HEK293 (cell line): ENCODE data around the gene C12orf57.
A peak's percentile ranks its signal among the peaks of the same experiment; 100 is the strongest.

Experiments
- CTCF ChIA-PET: fragments of 350-600 bp; formaldehyde crosslinking; extraction: SDS; loops from one replicate; lab custom pipeline; 2021; ENCODE audit warnings: antibody characterized with exemption; lab: Yijun Ruan, JAX
- POLR2A ChIA-PET: fragments of 300-600 bp; formaldehyde crosslinking; extraction: SDS; loops from one replicate; lab custom pipeline; 2020; ENCODE audit warnings: antibody characterized with exemption, inconsistent platforms; lab: Yijun Ruan, JAX
- H3K27ac ChIP-seq: fragments of 200-500 bp; sonication (Bioruptor generic); 2 replicates; pipeline ENCODE4 v1.5.1; 2014; ENCODE audit warnings: low read depth, low read length, control low read depth, inconsistent platforms; ENCODE audit errors: extremely low read depth
- H3K36me3 ChIP-seq, 2 experiments: fragments of 200-500 bp in 1 of 2; sonication (Bioruptor generic) in 1 of 2; 1 replicate in 1 of 2; 2 replicates in 1 of 2; pipeline ENCODE4 v1.5.1; 2014 to 2017; ENCODE audit warnings: inconsistent platforms in 2 of 2, low read length in 2 of 2; ENCODE audit not compliant: control insufficient read depth in 2 of 2, insufficient read depth in 1 of 2
- H3K4me1 ChIP-seq: fragments of 200-500 bp; sonication (Bioruptor generic); 2 replicates; pipeline ENCODE4 v1.5.1; 2014; ENCODE audit warnings: mild to moderate bottlenecking, low read length, inconsistent platforms; ENCODE audit not compliant: control insufficient read depth, insufficient read depth
- H3K4me3 ChIP-seq: 2 replicates; pipeline ENCODE4 v1.5.1; 2011; ENCODE audit warnings: low read depth, mild to moderate bottlenecking, control low read depth, low read length, moderate library complexity
- H3K9me3 ChIP-seq: fragments of 200-500 bp; sonication (Bioruptor generic); 2 replicates; pipeline ENCODE4 v1.5.1; 2014; ENCODE audit warnings: low read depth, low read length, inconsistent platforms; ENCODE audit not compliant: control insufficient read depth, insufficient read depth
- IKZF3 ChIP-seq: fragments of 450-650 bp; IDR thresholded peaks from 2 replicates; pipeline ENCODE4 v1.5.0; 2018; ENCODE audit warnings: missing biosample characterization, mild to moderate bottlenecking, missing genetic modification characterization, moderate library complexity
- KLF9 ChIP-seq: fragments of 450-650 bp; formaldehyde crosslinking; IDR thresholded peaks from 2 replicates; pipeline ENCODE4 v1.5.1; 2016; ENCODE audit warnings: missing biosample characterization, missing genetic modification characterization, low read depth
- OSR2 ChIP-seq: fragments of 450-650 bp; formaldehyde crosslinking; IDR thresholded peaks from 2 replicates; pipeline ENCODE4 v1.5.1; 2016; ENCODE audit warnings: missing biosample characterization, missing genetic modification characterization
- PATZ1 ChIP-seq: fragments of 450-650 bp; formaldehyde crosslinking; IDR thresholded peaks from 2 replicates; pipeline ENCODE4 v1.5.1; 2016; ENCODE audit warnings: missing biosample characterization, missing genetic modification characterization
- SP2 ChIP-seq: fragments of 450-650 bp; formaldehyde crosslinking; IDR thresholded peaks from 2 replicates; pipeline ENCODE4 v1.5.1; 2016; ENCODE audit warnings: missing biosample characterization, missing genetic modification characterization
- SP3 ChIP-seq: fragments of 450-650 bp; formaldehyde crosslinking; IDR thresholded peaks from 2 replicates; pipeline ENCODE4 v1.5.1; 2016; ENCODE audit warnings: missing biosample characterization, missing genetic modification characterization
- SP7 ChIP-seq: fragments of 450-650 bp; formaldehyde crosslinking; IDR thresholded peaks from 2 replicates; pipeline ENCODE4 v1.5.1; 2016; ENCODE audit warnings: missing biosample characterization, missing genetic modification characterization
- ZBTB20 ChIP-seq: fragments of 450-650 bp; formaldehyde crosslinking; IDR thresholded peaks from 2 replicates; pipeline ENCODE4 v1.5.1; 2016; ENCODE audit warnings: missing biosample characterization, missing genetic modification characterization
- ZEB2 ChIP-seq: fragments of 450-650 bp; formaldehyde crosslinking; IDR thresholded peaks from 2 replicates; pipeline ENCODE4 v1.5.1; 2016; ENCODE audit warnings: missing biosample characterization, missing genetic modification characterization
- ZFHX2 ChIP-seq: fragments of 450-650 bp; formaldehyde crosslinking; conservative IDR thresholded peaks from 2 replicates; pipeline ENCODE4 v1.5.1; 2016; ENCODE audit warnings: missing biosample characterization, missing genetic modification characterization
- ZFP41 ChIP-seq: fragments of 450-650 bp; formaldehyde crosslinking; IDR thresholded peaks from 2 replicates; pipeline ENCODE4 v1.5.1; 2016; ENCODE audit warnings: missing biosample characterization, missing genetic modification characterization, borderline replicate concordance
- ZNF221 ChIP-seq: fragments of 450-650 bp; formaldehyde crosslinking; IDR thresholded peaks from 2 replicates; pipeline ENCODE4 v1.5.1; 2017; ENCODE audit warnings: missing biosample characterization, missing genetic modification characterization, borderline replicate concordance
- ZNF239 ChIP-seq: fragments of 450-650 bp; formaldehyde crosslinking; IDR thresholded peaks from 2 replicates; pipeline ENCODE4 v1.5.1; 2016; ENCODE audit warnings: missing biosample characterization, missing genetic modification characterization
- ZNF248 ChIP-seq: fragments of 450-650 bp; formaldehyde crosslinking; IDR thresholded peaks from 2 replicates; pipeline ENCODE4 v1.5.1; 2017; ENCODE audit warnings: missing biosample characterization, missing genetic modification characterization
- ZNF292 ChIP-seq: fragments of 450-650 bp; formaldehyde crosslinking; IDR thresholded peaks from 2 replicates; pipeline ENCODE4 v1.5.1; 2016; ENCODE audit warnings: low read depth, missing biosample characterization, missing genetic modification characterization, borderline replicate concordance
- ZNF324 ChIP-seq: fragments of 450-650 bp; formaldehyde crosslinking; IDR thresholded peaks from 2 replicates; pipeline ENCODE4 v1.5.1; 2016; ENCODE audit warnings: missing biosample characterization, missing genetic modification characterization
- ZNF341 ChIP-seq: fragments of 450-650 bp; formaldehyde crosslinking; IDR thresholded peaks from 2 replicates; pipeline ENCODE4; 2016; ENCODE audit warnings: low read depth, missing biosample characterization, missing genetic modification characterization
- ZNF423 ChIP-seq: fragments of 450-650 bp; formaldehyde crosslinking; IDR thresholded peaks from 2 replicates; pipeline ENCODE4 v1.5.1; 2016; ENCODE audit warnings: missing biosample characterization, missing genetic modification characterization
- ZNF530 ChIP-seq: fragments of 450-650 bp; formaldehyde crosslinking; IDR thresholded peaks from 2 replicates; pipeline ENCODE4 v1.5.1; 2016; ENCODE audit warnings: low read depth, missing biosample characterization, missing genetic modification characterization
- ZNF600 ChIP-seq: fragments of 450-650 bp; formaldehyde crosslinking; IDR thresholded peaks from 2 replicates; pipeline ENCODE4 v1.5.1; 2016; ENCODE audit warnings: missing biosample characterization, missing genetic modification characterization
- ZSCAN23 ChIP-seq: fragments of 450-650 bp; formaldehyde crosslinking; IDR thresholded peaks from 2 replicates; pipeline ENCODE4 v1.5.1; 2016; ENCODE audit warnings: missing biosample characterization, missing genetic modification characterization
- ZSCAN30 ChIP-seq: fragments of 450-650 bp; IDR thresholded peaks from 2 replicates; pipeline ENCODE4 v1.5.1; 2018; ENCODE audit warnings: missing biosample characterization, mild to moderate bottlenecking, missing genetic modification characterization, moderate library complexity
- ZSCAN4 ChIP-seq: fragments of 450-650 bp; formaldehyde crosslinking; IDR thresholded peaks from 2 replicates; pipeline ENCODE4 v1.5.1; 2017; ENCODE audit warnings: missing biosample characterization, missing genetic modification characterization
- TF ChIP-seq, protein P1 (sequence below): fragments of 450-650 bp; formaldehyde crosslinking; IDR thresholded peaks from 2 replicates; pipeline ENCODE4 v1.5.1; 2016; ENCODE audit warnings: missing biosample characterization, missing genetic modification characterization
- TF ChIP-seq, protein P2 (sequence below): fragments of 450-650 bp; formaldehyde crosslinking; IDR thresholded peaks from 2 replicates; pipeline ENCODE4 v1.5.1; 2017; ENCODE audit warnings: missing biosample characterization, missing genetic modification characterization
- TF ChIP-seq, protein P3 (sequence below): fragments of 450-650 bp; formaldehyde crosslinking; IDR thresholded peaks from 2 replicates; pipeline ENCODE4 v1.5.1; 2016; ENCODE audit warnings: missing biosample characterization, missing genetic modification characterization

The C12orf57 gene

DNA sequence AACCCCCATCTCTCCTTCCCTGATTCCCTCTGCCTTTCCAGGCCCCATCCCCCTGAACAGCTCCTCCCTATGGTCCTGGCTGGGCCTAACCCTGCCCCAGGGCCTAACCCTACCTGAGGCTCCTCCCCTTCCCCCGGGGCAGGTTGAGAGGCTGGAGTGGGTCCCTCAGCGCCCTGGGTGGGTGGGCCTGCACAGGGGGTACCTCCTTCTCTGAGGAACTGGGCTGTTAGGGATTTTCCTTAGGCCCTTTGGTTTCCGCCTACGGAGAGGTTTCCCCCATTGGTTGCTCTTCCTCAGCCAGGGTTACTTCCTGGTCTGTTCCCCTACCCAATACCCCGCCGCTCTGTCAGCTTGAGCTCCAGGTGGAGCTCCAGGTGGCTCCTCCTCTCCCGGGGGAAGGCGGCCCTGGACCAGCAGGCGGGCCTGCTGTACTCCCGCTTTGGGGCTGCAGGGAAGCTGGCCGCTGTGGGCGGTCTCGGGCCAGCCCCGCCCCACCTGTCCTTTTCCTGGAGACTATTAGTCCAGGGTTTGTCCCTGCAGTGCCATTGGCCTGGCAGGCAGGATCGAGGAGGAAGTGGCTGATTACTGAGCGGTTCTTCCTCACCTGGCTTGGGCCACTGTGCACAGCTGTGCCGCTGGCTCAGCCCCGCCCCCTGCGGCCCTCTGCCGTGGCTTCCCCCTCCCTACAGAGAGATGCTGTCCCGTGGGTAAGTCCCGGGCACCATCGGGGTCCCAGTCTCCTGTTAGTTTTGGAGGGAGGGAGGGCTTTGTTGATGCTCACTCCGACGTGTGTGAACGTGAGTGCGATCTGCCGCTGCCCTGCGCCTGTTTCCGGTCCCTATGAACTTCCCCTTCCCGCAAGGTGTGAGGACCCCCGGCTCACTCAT lies 2.5 kb downstream of the C12orf57 start:
- POLR2A ChIA-PET: interaction anchor here (0.6 to 4.9 kb wide), 28 partner anchors 9 to 412 kb away, joined by 3 to 99 read pairs (median 5); partner anchors contain the start of genes C1RL, CDCA3, GAPDH and LPCAT3
- H3K36me3 ChIP-seq: peaks cover 0 to 15% of the 10 kb centered on the region in 2 experiments; a peak in 1 of 3 replicates
- peaks cover 14% of the 10 kb centered on the region for H3K4me1 ChIP-seq
- no peaks in the 10 kb centered on the region for H3K9me3 ChIP-seq
- peak overlapping the region; percentile 53 for H3K4me3 ChIP-seq
- peak overlapping the region; percentile 50 for H3K27ac ChIP-seq
- CTCF ChIA-PET: interaction anchor here (0.6 to 6.8 kb wide), 17 partner anchors 8 to 198 kb away, joined by 3 to 138 read pairs (median 8); partner anchors contain the start of genes C1R and SPSB2
- TF ChIP-seq ZEB2 (tag by site-specific recombination) (0 out of 2 replicates have a peak, but pooled peaks have one; percentile 56), ZFHX2 (tag by site-specific recombination) (peak; percentile 49), ZBTB20 (tag by site-specific recombination) (peak; percentile 89), SP3 (peak; percentile 96), OSR2 (tag by site-specific recombination) (no peak; the same call in 1 of the 2 replicates), ZNF341 (tag by site-specific recombination) (peak; percentile 82), ZSCAN4 (tag by site-specific recombination) (no peak), SP7 (tag by site-specific recombination) (peak; percentile 30; the same call in 1 of the 2 replicates), ZNF423 (peak; percentile 88), ZNF292 (tag by site-specific recombination) (no peak), ZNF221 (tag by site-specific recombination) (no peak), ZNF600 (tag by site-specific recombination) (peak; percentile 28; the same call in 1 of the 2 replicates), ZSCAN30 (tag by site-specific recombination) (peak; percentile 44), ZNF530 (tag by site-specific recombination) (no peak), ZNF239 (tag by site-specific recombination) (no peak), PATZ1 (tag by site-specific recombination) (peak; percentile 72), ZFP41 (no peak), ZNF324 (tag by site-specific recombination) (no peak), IKZF3 (tag by site-specific recombination) (peak; percentile 80), SP2 (tag by site-specific recombination) (peak; percentile 97), ZNF248 (tag by site-specific recombination) (no peak), ZSCAN23 (tag by site-specific recombination) (no peak), KLF9 (peak; percentile 78)
- TF ChIP-seq, protein P1, sequence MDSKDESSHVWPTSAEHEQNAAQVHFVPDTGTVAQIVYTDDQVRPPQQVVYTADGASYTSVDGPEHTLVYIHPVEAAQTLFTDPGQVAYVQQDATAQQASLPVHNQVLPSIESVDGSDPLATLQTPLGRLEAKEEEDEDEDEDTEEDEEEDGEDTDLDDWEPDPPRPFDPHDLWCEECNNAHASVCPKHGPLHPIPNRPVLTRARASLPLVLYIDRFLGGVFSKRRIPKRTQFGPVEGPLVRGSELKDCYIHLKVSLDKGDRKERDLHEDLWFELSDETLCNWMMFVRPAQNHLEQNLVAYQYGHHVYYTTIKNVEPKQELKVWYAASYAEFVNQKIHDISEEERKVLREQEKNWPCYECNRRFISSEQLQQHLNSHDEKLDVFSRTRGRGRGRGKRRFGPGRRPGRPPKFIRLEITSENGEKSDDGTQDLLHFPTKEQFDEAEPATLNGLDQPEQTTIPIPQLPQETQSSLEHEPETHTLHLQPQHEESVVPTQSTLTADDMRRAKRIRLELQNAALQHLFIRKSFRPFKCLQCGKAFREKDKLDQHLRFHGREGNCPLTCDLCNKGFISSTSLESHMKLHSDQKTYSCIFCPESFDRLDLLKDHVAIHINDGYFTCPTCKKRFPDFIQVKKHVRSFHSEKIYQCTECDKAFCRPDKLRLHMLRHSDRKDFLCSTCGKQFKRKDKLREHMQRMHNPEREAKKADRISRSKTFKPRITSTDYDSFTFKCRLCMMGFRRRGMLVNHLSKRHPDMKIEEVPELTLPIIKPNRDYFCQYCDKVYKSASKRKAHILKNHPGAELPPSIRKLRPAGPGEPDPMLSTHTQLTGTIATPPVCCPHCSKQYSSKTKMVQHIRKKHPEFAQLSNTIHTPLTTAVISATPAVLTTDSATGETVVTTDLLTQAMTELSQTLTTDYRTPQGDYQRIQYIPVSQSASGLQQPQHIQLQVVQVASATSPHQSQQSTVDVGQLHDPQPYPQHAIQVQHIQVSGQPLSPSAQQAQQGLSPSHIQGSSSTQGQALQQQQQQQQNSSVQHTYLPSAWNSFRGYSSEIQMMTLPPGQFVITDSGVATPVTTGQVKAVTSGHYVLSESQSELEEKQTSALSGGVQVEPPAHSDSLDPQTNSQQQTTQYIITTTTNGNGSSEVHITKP: peak; percentile 28; the same call in 1 of the 2 replicates
- TF ChIP-seq, protein P2, sequence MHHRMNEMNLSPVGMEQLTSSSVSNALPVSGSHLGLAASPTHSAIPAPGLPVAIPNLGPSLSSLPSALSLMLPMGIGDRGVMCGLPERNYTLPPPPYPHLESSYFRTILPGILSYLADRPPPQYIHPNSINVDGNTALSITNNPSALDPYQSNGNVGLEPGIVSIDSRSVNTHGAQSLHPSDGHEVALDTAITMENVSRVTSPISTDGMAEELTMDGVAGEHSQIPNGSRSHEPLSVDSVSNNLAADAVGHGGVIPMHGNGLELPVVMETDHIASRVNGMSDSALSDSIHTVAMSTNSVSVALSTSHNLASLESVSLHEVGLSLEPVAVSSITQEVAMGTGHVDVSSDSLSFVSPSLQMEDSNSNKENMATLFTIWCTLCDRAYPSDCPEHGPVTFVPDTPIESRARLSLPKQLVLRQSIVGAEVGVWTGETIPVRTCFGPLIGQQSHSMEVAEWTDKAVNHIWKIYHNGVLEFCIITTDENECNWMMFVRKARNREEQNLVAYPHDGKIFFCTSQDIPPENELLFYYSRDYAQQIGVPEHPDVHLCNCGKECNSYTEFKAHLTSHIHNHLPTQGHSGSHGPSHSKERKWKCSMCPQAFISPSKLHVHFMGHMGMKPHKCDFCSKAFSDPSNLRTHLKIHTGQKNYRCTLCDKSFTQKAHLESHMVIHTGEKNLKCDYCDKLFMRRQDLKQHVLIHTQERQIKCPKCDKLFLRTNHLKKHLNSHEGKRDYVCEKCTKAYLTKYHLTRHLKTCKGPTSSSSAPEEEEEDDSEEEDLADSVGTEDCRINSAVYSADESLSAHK: no peak
- TF ChIP-seq, protein P3, sequence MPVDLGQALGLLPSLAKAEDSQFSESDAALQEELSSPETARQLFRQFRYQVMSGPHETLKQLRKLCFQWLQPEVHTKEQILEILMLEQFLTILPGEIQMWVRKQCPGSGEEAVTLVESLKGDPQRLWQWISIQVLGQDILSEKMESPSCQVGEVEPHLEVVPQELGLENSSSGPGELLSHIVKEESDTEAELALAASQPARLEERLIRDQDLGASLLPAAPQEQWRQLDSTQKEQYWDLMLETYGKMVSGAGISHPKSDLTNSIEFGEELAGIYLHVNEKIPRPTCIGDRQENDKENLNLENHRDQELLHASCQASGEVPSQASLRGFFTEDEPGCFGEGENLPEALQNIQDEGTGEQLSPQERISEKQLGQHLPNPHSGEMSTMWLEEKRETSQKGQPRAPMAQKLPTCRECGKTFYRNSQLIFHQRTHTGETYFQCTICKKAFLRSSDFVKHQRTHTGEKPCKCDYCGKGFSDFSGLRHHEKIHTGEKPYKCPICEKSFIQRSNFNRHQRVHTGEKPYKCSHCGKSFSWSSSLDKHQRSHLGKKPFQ (tag by site-specific recombination): peak; percentile 74; the same call in 1 of the 2 replicates
